HG02763 (cell line): ENCODE data around the gene PKD2L2.
A peak's percentile ranks its signal among the peaks of the same experiment; 100 is the strongest.
"Not testable (repeated sequence)": the region's sequence is repeated elsewhere in the genome, so short reads cannot be mapped to it uniquely, and the experiment has no call there.

Experiments
- ATAC-seq: cut with Tn5 transposase; IDR thresholded peaks from one replicate; pipeline ENCODE4 v1.9.1; 2021; ENCODE audit warnings: mild to moderate bottlenecking, moderate library complexity; ENCODE audit not compliant: unreplicated experiment

Gene PKD2L2

GRCh38 chr5:137888863-137889759 is at the start of gene PKD2L2:
TSS of gene PKD2L2 (plus strand) at chr5:137889457. CDS start at chr5:137889492, 35 bp downstream.
- ATAC-seq: peak; percentile 92

DNA sequence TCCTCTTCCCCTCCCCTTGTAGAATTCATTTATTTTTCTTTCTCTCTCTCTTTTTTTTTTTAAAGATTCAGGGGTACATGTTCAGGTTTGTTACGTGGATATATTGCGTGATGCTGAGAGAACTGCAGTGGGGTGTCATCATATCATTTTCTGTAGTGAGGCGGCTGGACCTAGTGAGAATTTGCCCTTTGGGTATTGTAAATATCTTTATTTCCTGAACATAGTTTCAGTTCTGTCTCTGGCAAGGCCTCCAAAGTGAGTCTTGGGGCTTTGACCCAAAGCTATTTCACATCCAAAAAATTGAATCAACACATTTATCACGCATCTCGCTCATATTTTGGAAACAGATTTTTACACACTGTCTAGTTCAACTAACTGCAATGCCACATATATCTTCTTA is 47.0 kb upstream of the PKD2L2 start:
- ATAC-seq: no peak

GRCh38 chr5:137843676-137844299 is 45.5 kb upstream of the PKD2L2 start:
- ATAC-seq: no peak

GRCh38 chr5:137845472-137845871 is 43.8 kb upstream of the PKD2L2 start:
- no peak for ATAC-seq

- peak; percentile 47 for ATAC-seq
Observed at GRCh38 chr5:137847687-137848086, 41.6 kb upstream of the PKD2L2 start.

DNA sequence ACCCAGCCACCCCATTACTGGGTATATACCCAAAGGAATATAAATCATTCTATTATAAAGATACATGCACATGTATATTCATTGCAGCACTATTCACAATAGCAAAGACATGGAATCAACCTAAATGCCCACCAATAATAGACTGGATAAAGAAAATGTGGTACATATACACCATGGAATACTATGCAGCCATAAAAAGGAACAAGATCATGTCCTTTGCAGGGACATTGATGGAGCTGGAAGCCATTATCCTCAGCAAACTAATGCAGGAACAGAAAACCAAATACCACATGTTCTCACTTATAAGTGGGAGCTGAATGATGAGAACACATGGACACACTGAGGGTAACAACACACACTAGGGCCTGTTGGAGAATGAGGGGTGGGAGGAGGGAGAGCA is 36.1 kb upstream of the PKD2L2 start:
- ATAC-seq: not testable (repeated sequence)

DNA sequence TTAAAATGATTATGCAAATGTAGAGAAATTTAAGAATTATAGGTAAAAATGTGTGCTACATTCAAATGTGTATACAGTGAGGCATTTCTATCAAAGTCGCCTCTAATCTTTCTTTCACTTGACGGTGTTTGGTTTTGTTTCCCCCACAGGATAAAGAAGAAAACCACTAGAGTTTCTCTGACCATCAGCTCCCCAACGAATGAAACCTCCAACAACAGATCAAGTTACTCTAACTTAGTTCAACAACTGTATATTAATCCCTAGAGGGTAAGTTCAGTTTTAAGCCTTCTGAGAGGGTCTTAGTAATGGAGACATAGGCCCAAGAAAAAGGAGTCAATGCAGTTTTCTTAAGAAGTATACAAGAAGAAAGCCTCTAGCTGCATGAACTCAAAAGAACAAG is 33.1 kb upstream of the PKD2L2 start:
- ATAC-seq: no peak

DNA sequence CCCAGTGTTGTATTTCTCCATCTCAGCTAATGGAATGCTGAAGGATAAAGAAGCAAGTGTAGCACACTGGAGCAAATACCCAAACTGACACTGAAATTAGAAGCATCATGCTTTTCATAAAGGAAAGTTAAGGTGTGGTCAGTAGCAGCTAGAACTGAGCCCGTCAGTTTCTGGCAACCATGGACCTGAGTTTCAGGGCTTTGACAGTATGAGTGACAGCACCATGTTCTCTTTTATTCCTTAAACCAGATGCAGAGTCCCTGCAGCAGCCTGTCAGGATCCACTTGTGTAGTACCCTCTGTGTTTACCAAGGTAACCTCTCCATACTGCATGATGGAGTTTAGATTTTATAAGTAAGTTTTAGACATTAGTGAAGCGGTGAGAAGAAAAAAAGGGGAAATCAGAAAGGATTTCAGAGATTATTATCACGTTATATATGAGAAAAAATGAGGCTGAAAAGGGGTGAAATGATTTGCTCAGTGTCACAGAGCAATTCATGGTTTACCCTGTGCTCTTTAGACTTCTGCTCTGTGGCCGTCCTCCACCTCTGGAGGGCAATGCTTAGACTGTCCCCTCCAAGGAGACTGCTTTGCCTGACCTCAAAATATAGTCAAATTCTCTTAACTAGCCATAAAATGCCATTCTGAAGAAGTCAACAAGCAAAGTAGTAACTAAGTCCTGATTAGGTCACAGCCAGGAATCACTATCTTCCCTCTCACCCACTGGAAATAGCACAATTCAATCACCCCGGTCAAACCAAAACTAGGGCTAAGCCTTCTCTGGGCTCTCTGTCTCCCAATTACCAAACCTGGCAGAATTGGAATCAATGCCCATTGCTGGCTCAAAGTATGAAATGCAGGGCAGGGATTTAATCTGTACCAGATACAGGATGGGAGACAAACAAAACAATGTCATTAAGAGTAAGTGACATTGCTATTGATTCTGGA is 32.1 kb upstream of the PKD2L2 start:
- no peak for ATAC-seq

GRCh38 chr5:137858223-137858916 is 30.9 kb upstream of the PKD2L2 start:
- peak; percentile 81 for ATAC-seq

- ATAC-seq: no peak
Observed at GRCh38 chr5:137858954-137859353, 30.3 kb upstream of the PKD2L2 start.

DNA sequence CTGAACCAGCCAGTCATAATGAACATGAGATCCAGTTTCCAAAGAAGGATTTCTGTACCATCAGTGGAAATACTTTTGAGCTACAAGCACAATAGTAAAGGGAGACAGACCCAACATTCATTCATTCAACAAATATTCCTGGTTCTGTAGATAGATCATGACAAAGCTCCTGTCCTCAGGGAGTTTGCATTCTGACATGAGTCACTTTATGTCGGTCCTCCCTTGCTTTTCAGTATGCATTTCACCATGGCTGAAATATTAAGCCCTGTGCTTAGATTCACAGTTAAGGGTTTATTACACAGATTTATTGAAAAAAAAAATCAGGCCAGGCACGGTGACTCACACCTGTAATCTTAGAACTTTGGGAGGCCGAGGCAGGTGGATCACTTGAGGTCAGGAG is 27.0 kb upstream of the PKD2L2 start:
- ATAC-seq: no peak

GRCh38 chr5:137863653-137864052 is 25.6 kb upstream of the PKD2L2 start:
- not testable (repeated sequence) for ATAC-seq

GRCh38 chr5:137866541-137867388 is 22.5 kb upstream of the PKD2L2 start:
- ATAC-seq: no peak

DNA sequence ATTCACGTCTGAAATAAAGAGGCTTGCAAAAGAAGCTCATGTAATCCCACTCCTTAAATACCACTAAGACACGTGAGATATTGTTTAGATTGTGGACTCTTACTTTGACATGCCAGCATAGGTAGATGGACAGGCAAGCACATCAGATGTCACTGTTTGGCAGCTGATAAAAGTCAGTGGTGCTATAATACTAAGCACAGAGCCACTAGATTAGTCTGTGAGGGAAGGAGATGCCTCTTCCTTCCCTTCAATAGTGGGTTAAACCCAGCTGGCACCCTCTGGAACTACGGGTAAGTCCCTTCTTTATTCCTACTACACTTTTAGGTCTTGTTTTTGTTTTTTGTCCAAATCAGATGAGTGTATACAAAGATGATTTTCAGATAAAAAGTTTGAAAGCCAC is 21.6 kb upstream of the PKD2L2 start, which contains the start of gene MYOT:
TSS of gene MYOT (plus strand) at position 197 of the 400 bp plus-strand sequence. CDS start 2,792 bp downstream, outside the sequence.
- no peak for ATAC-seq

GRCh38 chr5:137870647-137871339 is 18.5 kb upstream of the PKD2L2 start:
- ATAC-seq: no peak

GRCh38 chr5:137871571-137871970 is 17.7 kb upstream of the PKD2L2 start:
- ATAC-seq: no peak

DNA sequence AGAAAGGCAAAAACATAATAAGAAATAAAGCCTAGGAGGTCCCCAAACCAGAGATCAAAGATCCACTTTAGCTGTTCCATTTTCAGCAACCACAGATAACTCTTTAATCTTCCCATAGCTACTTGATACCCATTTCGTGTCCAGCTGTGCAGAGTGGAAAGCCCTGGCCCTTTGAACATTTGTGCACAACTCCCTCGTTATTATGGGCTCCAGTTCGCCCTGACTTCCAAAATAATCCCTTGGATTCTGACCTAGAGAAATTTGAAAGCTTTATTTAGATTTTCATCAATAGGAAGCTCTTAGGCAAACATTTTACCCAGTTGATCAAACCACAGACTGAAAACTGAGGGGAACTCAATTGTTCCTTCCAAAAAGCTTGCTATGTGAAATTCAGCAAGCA is 16.8 kb upstream of the PKD2L2 start:
- no peak for ATAC-seq

GRCh38 chr5:137876101-137876500 is 13.2 kb upstream of the PKD2L2 start:
- ATAC-seq: no peak

DNA sequence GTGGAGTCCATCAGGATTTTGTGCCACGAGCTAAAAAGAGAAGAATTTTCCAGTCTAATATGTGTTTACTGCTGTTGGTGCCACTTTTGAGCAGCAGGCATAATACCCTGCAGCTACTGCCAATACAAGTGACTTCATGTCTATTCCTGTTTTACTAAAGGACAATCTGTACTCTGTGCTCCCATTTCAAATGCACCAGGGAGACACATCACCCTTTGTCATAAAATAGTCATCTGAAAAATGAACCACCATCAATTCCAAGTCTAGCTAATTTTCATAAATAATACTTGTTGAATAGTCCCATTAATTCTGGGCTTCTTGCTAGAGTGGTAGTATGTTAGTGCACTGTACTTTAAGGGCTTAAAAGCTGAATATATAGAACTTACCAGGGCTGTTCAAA is 8.9 kb upstream of the PKD2L2 start:
- ATAC-seq: no peak
